Right atrium auricular region (tissue), 2 donors: ENCODE measurements around the gene HIPK2. TPM values are rescaled to one million over a fixed set of nuclear protein-coding genes. Genes with fewer than 3 reads are reported as not detected.

Experiments
- DNase-seq: peaks from one replicate; pipeline ENCODE4 v3.0.0-alpha.2; 2019; ENCODE audit warnings: low spot score
- H3K27ac ChIP-seq, 2 donors: fragments of 200-600 bp; sonication (generic); 1 replicate in 1 of 2; 2 replicates in 1 of 2; pipeline ENCODE4 v1.5.1; 2016 to 2019
- H3K27me3 ChIP-seq, 2 donors: fragments of 200-600 bp; sonication (generic); one replicate each; pipeline versions ENCODE4 v1.5.1 to v1.6.0; 2017 to 2019
- H3K36me3 ChIP-seq: fragments of 200-600 bp; sonication (generic); one replicate; pipeline ENCODE4 v1.5.1; 2016
- H3K4me1 ChIP-seq, 2 donors: fragments of 200-600 bp; sonication (generic); one replicate each; pipeline versions ENCODE4 v1.5.1 to v1.6.0; 2017 to 2019
- H3K4me3 ChIP-seq, 2 donors: fragments of 200-600 bp; sonication (generic); 1 replicate in 1 of 2; 2 replicates in 1 of 2; pipeline ENCODE4 v1.5.1; 2017 to 2019; ENCODE audit warnings: mild to moderate bottlenecking in 1 of 2, moderate library complexity in 1 of 2
- H3K9me3 ChIP-seq, 2 donors: fragments of 200-600 bp; sonication (generic); one replicate each; pipeline ENCODE4 v1.5.1; 2019
- total RNA-seq, 2 donors: library from RNA; depleted of rRNA; stranded (reverse); fragments of >200 nt; gene quantifications; one replicate each; pipeline ENCODE4 v1.1.0, GENCODE V29; 2016
- TF ChIP-seq, protein P1 (sequence below), 2 donors: fragments of 200-600 bp; sonication (generic); IDR thresholded peaks; one replicate each; pipeline ENCODE4 v1.5.1; 2019; ENCODE audit warnings: antibody characterized with exemption in 2 of 2

HIPK2 gene
- total RNA-seq, 2 donors from 2014 or later = 87.0 to 131 TPM

DNA sequence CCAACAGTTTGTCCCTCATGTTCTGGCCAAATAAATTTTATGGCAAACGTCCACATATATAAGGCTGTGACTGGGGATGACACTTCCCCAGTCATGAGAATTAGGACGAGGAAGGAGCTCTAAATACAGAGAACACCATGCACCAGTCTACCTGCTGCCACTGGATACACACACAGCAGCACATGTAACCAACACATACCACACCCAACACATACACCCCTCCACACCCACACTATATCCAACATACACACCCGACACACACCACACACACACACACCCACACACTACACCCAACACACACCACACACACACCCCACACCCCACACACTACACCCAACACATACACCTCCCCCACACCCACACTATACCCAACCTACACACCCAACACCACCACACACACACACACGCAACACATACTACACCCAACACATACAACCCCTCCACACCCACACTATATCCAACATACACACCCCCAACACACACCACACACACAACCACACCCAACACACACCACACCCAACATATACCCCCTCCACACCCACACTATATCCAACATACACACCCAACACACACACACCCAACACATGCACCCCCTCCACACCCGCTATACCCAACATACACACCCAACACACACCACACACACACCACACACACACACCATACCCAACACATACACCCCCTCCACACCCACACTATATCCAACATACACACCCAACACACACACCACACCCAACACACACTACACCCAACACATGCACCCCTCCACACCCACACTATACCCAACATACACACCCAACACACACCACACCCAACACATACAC lies 74.1 kb downstream of the HIPK2 start:
- TF ChIP-seq, protein P1, sequence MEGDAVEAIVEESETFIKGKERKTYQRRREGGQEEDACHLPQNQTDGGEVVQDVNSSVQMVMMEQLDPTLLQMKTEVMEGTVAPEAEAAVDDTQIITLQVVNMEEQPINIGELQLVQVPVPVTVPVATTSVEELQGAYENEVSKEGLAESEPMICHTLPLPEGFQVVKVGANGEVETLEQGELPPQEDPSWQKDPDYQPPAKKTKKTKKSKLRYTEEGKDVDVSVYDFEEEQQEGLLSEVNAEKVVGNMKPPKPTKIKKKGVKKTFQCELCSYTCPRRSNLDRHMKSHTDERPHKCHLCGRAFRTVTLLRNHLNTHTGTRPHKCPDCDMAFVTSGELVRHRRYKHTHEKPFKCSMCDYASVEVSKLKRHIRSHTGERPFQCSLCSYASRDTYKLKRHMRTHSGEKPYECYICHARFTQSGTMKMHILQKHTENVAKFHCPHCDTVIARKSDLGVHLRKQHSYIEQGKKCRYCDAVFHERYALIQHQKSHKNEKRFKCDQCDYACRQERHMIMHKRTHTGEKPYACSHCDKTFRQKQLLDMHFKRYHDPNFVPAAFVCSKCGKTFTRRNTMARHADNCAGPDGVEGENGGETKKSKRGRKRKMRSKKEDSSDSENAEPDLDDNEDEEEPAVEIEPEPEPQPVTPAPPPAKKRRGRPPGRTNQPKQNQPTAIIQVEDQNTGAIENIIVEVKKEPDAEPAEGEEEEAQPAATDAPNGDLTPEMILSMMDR (IDR thresholded peaks at IDR 0.05) = no peak
- Histone ChIP-seq H3K4me3 (no peak overlapping the region), H3K36me3 (peaks cover 8% of the 10 kb centered on the region), H3K4me1 (peaks cover 0 to 89% of the 10 kb centered on the region in 2 donors), H3K27ac (peak overlapping the region; percentile 85 to 92), H3K27me3 (no peaks in the 10 kb centered on the region), H3K9me3 (no peaks in the 10 kb centered on the region)
- DNase-seq = no peak

- peaks cover 0 to 82% of the 10 kb centered on the region in 2 donors for H3K4me1 ChIP-seq
- peaks cover 13% of the 10 kb centered on the region for H3K36me3 ChIP-seq
- DNase-seq = no peak
- peak overlapping the region; percentile 85 to 92 for H3K27ac ChIP-seq
- H3K27me3 ChIP-seq = no peaks in the 10 kb centered on the region
- TF ChIP-seq, protein P1 (IDR thresholded peaks at IDR 0.05) = peak in 1 of 2 donors; percentile 19
- no peaks in the 10 kb centered on the region for H3K9me3 ChIP-seq
- no peak overlapping the region for H3K4me3 ChIP-seq
These were observed 74.8 kb downstream of the HIPK2 start for GRCh38 chr7:139702811-139703486.

DNA sequence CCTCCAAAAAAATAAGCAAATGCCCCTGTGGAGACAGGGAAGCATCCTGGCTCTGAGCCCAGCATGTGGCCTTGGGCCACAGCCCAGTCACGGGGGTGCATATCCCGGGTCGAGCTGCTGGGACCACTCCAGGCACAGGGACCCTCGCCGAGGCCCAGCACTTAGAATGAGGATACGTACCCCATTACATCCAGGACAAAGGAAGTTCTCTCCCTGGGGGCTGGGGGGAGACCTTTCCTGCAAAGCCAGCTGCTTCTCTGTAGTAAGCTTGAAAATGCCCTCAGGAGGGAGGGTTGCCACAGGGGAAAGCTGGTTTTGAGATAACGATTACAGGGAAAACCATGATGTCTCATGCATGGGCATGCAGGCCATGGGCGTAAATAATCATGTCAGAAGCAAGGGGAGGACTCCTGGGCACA lies 75.5 kb downstream of the HIPK2 start:
- H3K4me1 ChIP-seq = peaks cover 0 to 79% of the 10 kb centered on the region in 2 donors
- no peaks in the 10 kb centered on the region for H3K9me3 ChIP-seq
- peak overlapping the region; percentile 85 to 92 for H3K27ac ChIP-seq
- no peaks in the 10 kb centered on the region for H3K27me3 ChIP-seq
- no peak for DNase-seq
- TF ChIP-seq, protein P1 (IDR thresholded peaks at IDR 0.05) = no peak
- peaks cover 13% of the 10 kb centered on the region for H3K36me3 ChIP-seq
- no peak overlapping the region for H3K4me3 ChIP-seq

DNA sequence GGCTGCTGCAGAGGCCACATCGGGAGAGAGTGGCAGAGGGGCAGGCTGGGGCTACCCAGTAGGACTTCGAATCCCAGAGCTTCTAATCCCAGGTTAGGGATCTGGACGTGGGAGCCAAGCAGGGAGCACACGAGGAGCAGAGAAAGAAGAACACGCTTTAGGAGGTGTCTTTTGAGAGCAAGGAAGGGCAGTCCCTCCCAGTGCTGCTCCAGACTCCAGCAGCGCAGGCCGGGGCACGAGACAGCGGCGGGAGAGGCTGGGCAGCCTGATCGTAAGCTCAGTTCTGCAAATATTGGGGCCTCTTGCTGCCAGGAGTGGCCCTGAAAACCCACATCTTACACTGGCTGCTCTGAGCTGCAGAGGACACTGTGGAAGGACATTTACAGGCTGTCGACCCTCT lies 75.9 kb downstream of the HIPK2 start:
- no peak overlapping the region for H3K4me3 ChIP-seq
- H3K9me3 ChIP-seq = no peaks in the 10 kb centered on the region
- TF ChIP-seq, protein P1 (IDR thresholded peaks at IDR 0.05) = no peak
- peaks cover 0 to 80% of the 10 kb centered on the region in 2 donors for H3K4me1 ChIP-seq
- DNase-seq = no peak
- H3K27me3 ChIP-seq = no peaks in the 10 kb centered on the region
- H3K27ac ChIP-seq = peak overlapping the region; percentile 85 to 92
- H3K36me3 ChIP-seq = peaks cover 9% of the 10 kb centered on the region

GRCh38 chr7:139700505-139701235 lies 77.1 kb downstream of the HIPK2 start:
- Histone ChIP-seq H3K9me3 (no peaks in the 10 kb centered on the region), H3K4me3 (no peak overlapping the region), H3K27ac (peak overlapping the region; percentile 85 to 92), H3K36me3 (peaks cover 9% of the 10 kb centered on the region), H3K4me1 (peaks cover 0 to 77% of the 10 kb centered on the region in 2 donors), H3K27me3 (no peaks in the 10 kb centered on the region)
- no peak for DNase-seq
- TF ChIP-seq, protein P1 (IDR thresholded peaks at IDR 0.05) = no peak
